K562 (cell line): ENCODE data around the gene FAM53A. TPM values are rescaled to one million over a fixed set of nuclear protein-coding genes. Genes with fewer than 3 reads are reported as not detected.

Experiments used
- ATAC-seq: fragments of 200-7000 bp; cut with Tn5 transposase; 3 replicates; pipeline ENCODE4 v1.9.1; 2020; ENCODE audit warnings: moderate library complexity
- BruUV-seq: library from RNA; stranded (reverse); fragments of 400-500 nt; replicated peaks from 2 replicates; lab custom pipeline; 2021; lab: Mats Ljungman, UMichigan
- CTCF ChIA-PET: fragments of 300-600 bp; formaldehyde crosslinking; extraction: SDS; loops from one replicate; lab custom pipeline; 2021; ENCODE audit warnings: low intra/inter-chr PET ratio; lab: Yijun Ruan, JAX
- POLR2A ChIA-PET: fragments of 300-600, 350-650 bp; sonication (Branson Sonifier 250); formaldehyde crosslinking; extraction: SDS; loops from one replicate; lab custom pipeline; 2021; ENCODE audit warnings: antibody characterized with exemption, inconsistent platforms; lab: Yijun Ruan, JAX
- DNase-seq, 4 experiments: peaks; one replicate each; pipeline versions ENCODE4 v3.0.0 to v3.0.0-alpha.2; 2011 to 2018; ENCODE audit warnings: low spot score in 3 of 4, mixed read lengths in 3 of 4; ENCODE audit errors: extremely low read depth in 1 of 4
- FAIRE-seq: peaks from 2 replicates; lab custom pipeline; 2011; peaks lifted over from hg19 to GRCh38; lab: Jason Lieb, UNC
- H2AFZ ChIP-seq: 2 replicates; pipeline ENCODE4 v1.6.0; 2011; ENCODE audit warnings: low read depth, low read length, control low read depth, inconsistent platforms
- H3K27ac ChIP-seq: fragments of 200-600 bp; 3 replicates; pipeline ENCODE4 v1.8.0; 2011; ENCODE audit warnings: low read depth, mild to moderate bottlenecking, control low read depth, inconsistent platforms, low read length, moderate library complexity, mixed read lengths; ENCODE audit errors: extremely low read depth
- H3K27me3 ChIP-seq, 2 experiments: fragments of 300-600 bp in 1 of 2; 2 replicates in 1 of 2; 3 replicates in 1 of 2; pipeline versions ENCODE4 v1.6.0 to v1.8.0; 2011; ENCODE audit warnings: inconsistent platforms in 2 of 2, low read length in 2 of 2, mild to moderate bottlenecking in 1 of 2, mixed read lengths in 1 of 2, moderate library complexity in 1 of 2; ENCODE audit not compliant: control insufficient read depth in 2 of 2, insufficient read depth in 2 of 2
- H3K36me3 ChIP-seq: fragments of 300-600 bp; 3 replicates; pipeline ENCODE4 v1.8.0; 2011; ENCODE audit warnings: mild to moderate bottlenecking, low read length, inconsistent platforms; ENCODE audit not compliant: control insufficient read depth, insufficient read depth
- H3K4me1 ChIP-seq, 2 experiments: fragments of 200-600 bp in 1 of 2; replicated peaks in 1 of 2; 2 replicates in 1 of 2; 3 replicates in 1 of 2; pipeline versions ENCODE4 v1.5.1 to v1.8.0; 2011; ENCODE audit warnings: inconsistent platforms in 2 of 2, low read length in 2 of 2, mild to moderate bottlenecking in 1 of 2, mixed read lengths in 1 of 2, moderate library complexity in 1 of 2; ENCODE audit not compliant: control insufficient read depth in 2 of 2, insufficient read depth in 2 of 2
- H3K4me2 ChIP-seq: 2 replicates; pipeline ENCODE4 v1.6.1; 2011; ENCODE audit warnings: low read length, control low read depth, inconsistent platforms, mixed read lengths; ENCODE audit not compliant: insufficient read depth
- H3K4me3 ChIP-seq: fragments of 200-600 bp; sonication (generic), shearing (Covaris generic); 2 replicates; pipeline ENCODE4 v1.5.1; 2016; ENCODE audit warnings: control low read depth, inconsistent platforms
- H3K79me2 ChIP-seq: fragments of 200-600 bp; 3 replicates; pipeline ENCODE4 v1.8.0; 2011; ENCODE audit warnings: low read length, inconsistent platforms; ENCODE audit not compliant: control insufficient read depth, insufficient read depth
- H3K9ac ChIP-seq, 2 experiments: 2 replicates each; pipeline versions ENCODE4 v1.6.0 to v1.6.1; 2011; ENCODE audit warnings: low read depth in 2 of 2, low read length in 2 of 2, control low read depth in 1 of 2, inconsistent platforms in 1 of 2, mild to moderate bottlenecking in 1 of 2, mixed read lengths in 1 of 2; ENCODE audit not compliant: insufficient read depth in 1 of 2
- H3K9me1 ChIP-seq: one replicate; pipeline ENCODE4 v1.6.0; 2011; ENCODE audit warnings: inconsistent platforms, mild to moderate bottlenecking, low read length, moderate library complexity; ENCODE audit not compliant: control insufficient read depth, insufficient read depth
- H3K9me3 ChIP-seq: replicated peaks from 2 replicates; pipeline ENCODE4 v1.5.1; 2011; ENCODE audit warnings: low read depth, low read length, inconsistent platforms; ENCODE audit not compliant: control insufficient read depth, insufficient read depth
- H4K20me1 ChIP-seq: replicated peaks from 2 replicates; pipeline ENCODE4 v1.6.1; 2011; ENCODE audit warnings: low read length, inconsistent platforms, mixed read lengths; ENCODE audit not compliant: control insufficient read depth, insufficient read depth
- ESRRA ChIP-seq: fragments of 450-650 bp; IDR thresholded peaks from 2 replicates; pipeline ENCODE4 v1.6.1; 2014; ENCODE audit warnings: low read depth, mild to moderate bottlenecking, moderate library complexity, borderline replicate concordance
- HNRNPUL1 ChIP-seq: fragments of 200-400 bp; formaldehyde crosslinking; IDR thresholded peaks from 2 replicates; pipeline ENCODE4 v1.6.1; 2017; ENCODE audit warnings: low read length
- MAX ChIP-seq: sonication (generic); formaldehyde crosslinking; IDR thresholded peaks from 2 replicates; pipeline ENCODE4 v1.9.0; 2022; ENCODE audit warnings: mild to moderate bottlenecking, missing genetic modification reagents
- RBM25 ChIP-seq: fragments of 200-400 bp; formaldehyde crosslinking; IDR thresholded peaks from 2 replicates; pipeline ENCODE4 v1.6.1; 2018; ENCODE audit warnings: low read length, low read depth, moderate library complexity; ENCODE audit not compliant: severe bottlenecking
- WGBS: fragments of 100-300 bp; shearing (Covaris generic); methylation state at CpG from one replicate; pipeline ENCODE4 v1.1.6; 2016; ENCODE audit warnings: low coverage, mixed read lengths; ENCODE audit not compliant: insufficient coverage; ENCODE audit errors: missing lambda C conversion rate; 5-methylcytosine and 5-hydroxymethylcytosine counted together
- in situ Hi-C: fragments of 300-500 bp; cut with MboI; formaldehyde crosslinking; loops from 4 replicates; pipeline ENCODE4 v1.15.0; 2018; ENCODE audit warnings: inconsistent platforms, mixed read lengths
- intact Hi-C: fragments of 100-400 bp; cut with micrococcal nuclease; formaldehyde crosslinking; loops from 2 replicates; pipeline ENCODE4 v1.14.2; 2022
- polyA plus RNA-seq, 8 experiments: library from polyadenylated mRNA; depleted of rRNA in 4 of 8; stranded (reverse) in 5 of 8; unstranded in 3 of 8; fragments of >200 nt; fragmentation: Nextera tagmentation in 2 of 8; fragmentation: Illumina TruSeq in 1 of 8; extraction: Ambion mirVana in 2 of 8; extraction: Trizol in 1 of 8; gene quantifications; 2 replicates each; pipeline versions ENCODE4 v1.2.1 to v1.2.3, GENCODE V29; 2011 to 2014; ENCODE audit warnings: inconsistent platforms in 1 of 8, missing spikeins in 1 of 8
- total RNA-seq, 7 experiments: library from RNA; depleted of rRNA in 6 of 7; stranded (reverse); fragments of >200 nt in 6 of 7; fragmentation: Illumina TruSeq in 2 of 7; extraction: Trizol in 2 of 7; gene quantifications; 2 replicates each; pipeline versions ENCODE4 v1.2.1 to v1.2.3, GENCODE V29; 2011 to 2021; ENCODE audit warnings: low replicate concordance in 1 of 7
- TF ChIP-seq, protein P1 (sequence below): fragments of 450-650 bp; conservative IDR thresholded peaks from 2 replicates; pipeline ENCODE4 v1.6.1; 2016; ENCODE audit warnings: missing genetic modification characterization, low read depth, mild to moderate bottlenecking, control low read depth, missing compliant biosample characterization

The FAM53A gene
- total and polyA plus RNA-seq, 9 of the 15 experiments (the other 6 are each of a cell fraction or from before 2014, with no cell fraction given) = 0.53 to 2.7 (median 1.4) TPM; not detected in 2

GRCh38 chr4:1660948-1661677 is 23.0 kb downstream of the FAM53A start:
- no peaks in the 10 kb centered on the region for H3K9me1 ChIP-seq
- DNase-seq = no peak
- no peak for FAIRE-seq
- H3K9me3 ChIP-seq = no peaks in the 10 kb centered on the region
- ATAC-seq = peak; percentile 19
- no peaks in the 10 kb centered on the region for H3K27me3 ChIP-seq
- ChIA-PET POLR2A (no interaction called here), CTCF (interaction anchor here (0.6 to 0.7 kb wide), 2 partner anchors 68 to 1604 kb away, joined by 3 read pairs; no protein-coding TSS in a partner anchor)
- in situ Hi-C loops = no loop called here
- no TSS peak for BruUV-seq
- H2AFZ ChIP-seq = peak overlapping the region; percentile 74
- H3K9ac ChIP-seq = peak overlapping the region in 1 of 2 experiments; percentile 36; a peak in 1 of 4 replicates
- intact Hi-C loops = no loop called here
- H4K20me1 ChIP-seq = no peaks in the 10 kb centered on the region
- no peak overlapping the region for H3K4me3 ChIP-seq
- WGBS = 60% methylated on average over 20 of the region's 25 CpGs
- no peaks in the 10 kb centered on the region for H3K36me3 ChIP-seq
- H3K4me2 ChIP-seq = no peak overlapping the region
- H3K27ac ChIP-seq = no peak overlapping the region; the same call in 2 of the 3 replicates
- H3K79me2 ChIP-seq = no peaks in the 10 kb centered on the region
- peaks cover 0 to 29% of the 10 kb centered on the region in 2 experiments; a peak in 2 of 5 replicates for H3K4me1 ChIP-seq
- TF ChIP-seq, protein P1, sequence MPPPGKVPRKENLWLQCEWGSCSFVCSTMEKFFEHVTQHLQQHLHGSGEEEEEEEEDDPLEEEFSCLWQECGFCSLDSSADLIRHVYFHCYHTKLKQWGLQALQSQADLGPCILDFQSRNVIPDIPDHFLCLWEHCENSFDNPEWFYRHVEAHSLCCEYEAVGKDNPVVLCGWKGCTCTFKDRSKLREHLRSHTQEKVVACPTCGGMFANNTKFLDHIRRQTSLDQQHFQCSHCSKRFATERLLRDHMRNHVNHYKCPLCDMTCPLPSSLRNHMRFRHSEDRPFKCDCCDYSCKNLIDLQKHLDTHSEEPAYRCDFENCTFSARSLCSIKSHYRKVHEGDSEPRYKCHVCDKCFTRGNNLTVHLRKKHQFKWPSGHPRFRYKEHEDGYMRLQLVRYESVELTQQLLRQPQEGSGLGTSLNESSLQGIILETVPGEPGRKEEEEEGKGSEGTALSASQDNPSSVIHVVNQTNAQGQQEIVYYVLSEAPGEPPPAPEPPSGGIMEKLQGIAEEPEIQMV (tag) = no peak
- peak; percentile 88 for TF ChIP-seq ESRRA
- no peak for TF ChIP-seq RBM25
- TF ChIP-seq MAX (CRISPR knock-in tag) = 0 out of 2 replicates have a peak, but pooled peaks have one; percentile 8
- TF ChIP-seq HNRNPUL1 = no peak
